GM18508 (cell line): ENCODE results near the gene POM121L2.
"Not testable (repeated sequence)": the region's sequence is repeated elsewhere in the genome, so short reads cannot be mapped to it uniquely, and the experiment has no call there.

Experiments used
- ATAC-seq: cut with Tn5 transposase; IDR thresholded peaks from one replicate; pipeline ENCODE4 v1.9.1; 2021; ENCODE audit warnings: moderate number of reproducible peaks; ENCODE audit not compliant: insufficient read depth, unreplicated experiment

Gene POM121L2

DNA sequence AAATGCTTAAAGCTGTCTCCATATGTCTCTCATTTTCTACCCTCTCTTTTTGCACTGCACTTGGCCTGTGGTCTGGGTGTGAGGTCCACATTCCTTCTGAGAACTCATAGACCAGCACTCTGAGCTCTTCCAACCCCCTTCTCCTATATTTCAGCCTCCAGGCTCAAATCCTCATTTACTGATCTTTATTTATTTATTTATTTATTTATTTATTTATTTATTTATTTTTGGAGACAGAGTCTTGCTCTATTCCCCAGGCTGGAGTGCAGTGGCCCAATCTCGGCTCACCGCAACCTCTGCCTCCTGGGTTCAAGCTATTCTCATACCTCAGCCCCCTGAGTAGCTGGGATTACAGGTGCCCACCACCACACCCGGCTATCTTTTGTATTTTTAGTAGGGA, 45.1 kb downstream of the POM121L2 start:
- ATAC-seq = not testable (repeated sequence)

DNA sequence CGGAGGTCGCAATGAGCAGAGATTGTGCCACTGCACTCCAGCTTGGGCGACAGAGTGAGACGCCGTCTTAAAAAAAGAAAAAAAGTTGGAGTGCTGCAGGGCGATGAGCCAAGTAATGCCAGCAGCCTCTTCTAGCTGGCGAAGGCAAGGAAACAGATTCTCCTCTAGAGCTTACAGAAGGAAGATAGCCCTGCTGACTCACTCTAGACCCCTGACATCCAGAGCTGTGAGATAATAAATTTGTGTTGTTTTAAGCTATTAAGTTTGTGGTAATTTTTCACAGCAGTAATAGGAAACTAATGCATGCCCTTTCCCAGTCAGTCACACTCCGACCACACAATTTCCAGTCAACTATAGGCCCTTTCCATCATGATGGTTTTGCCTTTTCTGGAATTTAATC, 48.2 kb downstream of the POM121L2 start:
- ATAC-seq = no peak

DNA sequence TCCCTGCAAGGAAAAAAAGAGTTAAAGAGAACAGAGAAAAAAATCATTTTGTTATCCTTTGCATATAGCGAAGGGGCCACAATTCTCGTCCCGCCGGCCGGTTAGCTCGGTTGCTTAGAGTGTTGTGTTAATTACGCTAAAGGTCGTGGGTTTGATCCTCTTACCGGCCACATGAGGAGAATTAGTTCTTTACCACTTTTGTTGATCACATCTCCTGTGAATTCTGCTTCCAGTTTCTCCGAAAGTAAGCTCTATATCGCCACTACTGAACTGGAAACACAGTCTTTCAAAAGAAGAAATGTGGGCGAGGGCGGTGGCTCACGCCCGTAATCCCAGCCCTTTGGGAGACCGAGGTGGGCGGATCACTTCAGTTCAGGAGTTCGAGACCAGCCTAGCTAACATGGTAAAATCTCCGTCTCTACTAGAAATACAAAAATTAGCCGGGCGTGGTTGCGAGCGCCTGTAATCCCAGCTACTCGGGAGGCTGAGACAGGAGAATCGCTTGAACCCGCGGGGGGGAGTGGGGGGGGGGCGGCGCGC, 51.2 kb downstream of the POM121L2 start:
- ATAC-seq = no peak

DNA sequence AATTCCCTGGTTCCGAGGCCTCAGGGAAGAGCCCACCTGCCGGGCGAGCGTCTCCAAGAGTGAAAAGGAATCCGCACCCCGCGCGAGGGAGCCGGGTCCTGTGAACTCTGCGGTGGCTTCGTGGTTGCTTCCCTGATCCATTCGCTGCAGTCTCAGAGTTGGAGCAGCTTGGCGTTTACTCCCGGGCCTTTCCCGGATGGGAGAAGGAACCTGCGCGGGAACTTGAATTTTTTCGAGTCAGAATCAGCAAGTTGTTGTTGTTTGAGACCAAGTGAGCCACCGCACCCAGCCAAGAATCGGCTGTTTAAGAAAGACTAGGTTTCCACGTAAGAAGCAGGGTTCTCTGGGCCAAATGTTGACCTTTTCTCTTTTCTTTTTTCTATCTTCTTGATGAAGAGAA, 51.7 kb downstream of the POM121L2 start:
- ATAC-seq = no peak
